Osteoblast (primary cell): Measurements from ENCODE around the gene TMEM203. TPM values are rescaled to one million over a fixed set of nuclear protein-coding genes. Genes with fewer than 3 reads are reported as not detected.

Source experiments
- DNase-seq: peaks from one replicate; pipeline ENCODE4 v3.0.0; 2011; ENCODE audit warnings: low spot score, mixed read lengths; ENCODE audit not compliant: insufficient read length; ENCODE audit errors: missing footprints
- H2AFZ ChIP-seq: 2 replicates; pipeline ENCODE4 v1.6.0; 2011; ENCODE audit warnings: mild to moderate bottlenecking, low read length
- H3K27ac ChIP-seq: 2 replicates; pipeline ENCODE4 v1.5.1; 2011; ENCODE audit warnings: mild to moderate bottlenecking, low read depth, low read length, moderate library complexity
- H3K27me3 ChIP-seq: 2 replicates; pipeline ENCODE4 v1.6.0; 2012; ENCODE audit warnings: mild to moderate bottlenecking, control low read depth, inconsistent platforms, low read length, moderate library complexity; ENCODE audit not compliant: insufficient read depth
- H3K36me3 ChIP-seq: 2 replicates; pipeline ENCODE4 v1.5.1; 2011; ENCODE audit warnings: mild to moderate bottlenecking, low read length, control low read depth, moderate library complexity; ENCODE audit not compliant: insufficient read depth
- H3K4me1 ChIP-seq: 2 replicates; pipeline ENCODE4 v1.5.1; 2011; ENCODE audit warnings: mild to moderate bottlenecking, low read length, control low read depth, moderate library complexity; ENCODE audit not compliant: insufficient read depth
- H3K4me2 ChIP-seq: 2 replicates; pipeline ENCODE4 v1.6.0; 2011; ENCODE audit warnings: mild to moderate bottlenecking, low read length; ENCODE audit not compliant: insufficient read depth
- H3K4me3 ChIP-seq: fragments of 200-600 bp; sonication (generic); 3 replicates; pipeline ENCODE4 v1.5.1; 2012; ENCODE audit warnings: mild to moderate bottlenecking, low read length, inconsistent platforms; ENCODE audit not compliant: insufficient read depth
- H3K79me2 ChIP-seq: 2 replicates; pipeline ENCODE4 v1.6.0; 2012; ENCODE audit warnings: mild to moderate bottlenecking, low read length, control low read depth, inconsistent platforms; ENCODE audit not compliant: insufficient read depth
- H3K9me3 ChIP-seq: 2 replicates; pipeline ENCODE4 v1.5.1; 2011; ENCODE audit warnings: low read depth, low read length, control low read depth
- H4K20me1 ChIP-seq: 2 replicates; pipeline ENCODE4 v1.6.0; 2012; ENCODE audit warnings: mild to moderate bottlenecking, low read length, control low read depth; ENCODE audit not compliant: insufficient read depth
- CTCF ChIP-seq: IDR thresholded peaks from 2 replicates; pipeline ENCODE4 v1.5.1; 2011; ENCODE audit warnings: mild to moderate bottlenecking, low read depth, low read length, moderate library complexity; ENCODE audit errors: extremely low read depth
- total RNA-seq: library from RNA; depleted of rRNA; stranded (reverse); fragments of >200 nt; gene quantifications from 2 replicates; pipeline ENCODE4 v1.2.3, GENCODE V29; 2012

Gene TMEM203
- total RNA-seq, 1 donor: 36.9 TPM

- peaks cover 20% of the 10 kb centered on the region for H3K79me2 ChIP-seq
- H2AFZ ChIP-seq: no peak overlapping the region
- no peak overlapping the region for H3K4me3 ChIP-seq
- no peak for TF ChIP-seq CTCF
- H3K4me2 ChIP-seq: no peak overlapping the region
- H3K4me1 ChIP-seq: peaks cover 3% of the 10 kb centered on the region
- no peak for DNase-seq
- H3K27me3 ChIP-seq: no peaks in the 10 kb centered on the region
- H4K20me1 ChIP-seq: peaks cover 10% of the 10 kb centered on the region
- no peaks in the 10 kb centered on the region for H3K36me3 ChIP-seq
- no peaks in the 10 kb centered on the region for H3K9me3 ChIP-seq
- no peak overlapping the region for H3K27ac ChIP-seq
Observed at GRCh38 chr9:137234055-137234697, 28.7 kb upstream of the TMEM203 start.

- Histone ChIP-seq H2AFZ (no peak overlapping the region), H3K4me3 (no peak overlapping the region), H3K79me2 (peaks cover 12% of the 10 kb centered on the region), H3K27ac (no peak overlapping the region), H3K36me3 (no peaks in the 10 kb centered on the region), H3K9me3 (no peaks in the 10 kb centered on the region), H3K4me1 (peaks cover 3% of the 10 kb centered on the region), H4K20me1 (peaks cover 10% of the 10 kb centered on the region), H3K27me3 (no peaks in the 10 kb centered on the region), H3K4me2 (no peak overlapping the region)
- no peak for DNase-seq
- no peak for TF ChIP-seq CTCF
Observed at GRCh38 chr9:137233143-137233980, 27.9 kb upstream of the TMEM203 start.

GRCh38 chr9:137232510-137232909, 27.1 kb upstream of the TMEM203 start:
- Histone ChIP-seq H3K36me3 (no peaks in the 10 kb centered on the region), H3K79me2 (peaks cover 4% of the 10 kb centered on the region), H3K9me3 (no peaks in the 10 kb centered on the region), H3K27me3 (no peaks in the 10 kb centered on the region), H3K27ac (no peak overlapping the region), H3K4me2 (no peak overlapping the region), H2AFZ (no peak overlapping the region), H3K4me3 (no peak overlapping the region), H3K4me1 (peaks cover 3% of the 10 kb centered on the region), H4K20me1 (peaks cover 10% of the 10 kb centered on the region)
- DNase-seq: no peak
- TF ChIP-seq CTCF: no peak

GRCh38 chr9:137232101-137232500, 26.7 kb upstream of the TMEM203 start:
- Histone ChIP-seq H4K20me1 (peaks cover 9% of the 10 kb centered on the region), H3K4me3 (no peak overlapping the region), H3K9me3 (no peaks in the 10 kb centered on the region), H2AFZ (no peak overlapping the region), H3K79me2 (peaks cover under 1% of the 10 kb centered on the region), H3K4me2 (no peak overlapping the region), H3K27me3 (no peaks in the 10 kb centered on the region), H3K36me3 (no peaks in the 10 kb centered on the region), H3K4me1 (peaks cover 3% of the 10 kb centered on the region), H3K27ac (no peak overlapping the region)
- no peak for DNase-seq
- no peak for TF ChIP-seq CTCF
